RCC 7860 (cell line): Measurements from ENCODE around the gene C11orf65.

Experiments
- DNase-seq: peaks from one replicate; pipeline ENCODE4 v3.0.0-alpha.2; 2015; ENCODE audit warnings: low spot score
- FAIRE-seq: peaks from 2 replicates; lab custom pipeline; 2012; peaks lifted over from hg19 to GRCh38; lab: Jason Lieb, UNC

Gene C11orf65, protein sequence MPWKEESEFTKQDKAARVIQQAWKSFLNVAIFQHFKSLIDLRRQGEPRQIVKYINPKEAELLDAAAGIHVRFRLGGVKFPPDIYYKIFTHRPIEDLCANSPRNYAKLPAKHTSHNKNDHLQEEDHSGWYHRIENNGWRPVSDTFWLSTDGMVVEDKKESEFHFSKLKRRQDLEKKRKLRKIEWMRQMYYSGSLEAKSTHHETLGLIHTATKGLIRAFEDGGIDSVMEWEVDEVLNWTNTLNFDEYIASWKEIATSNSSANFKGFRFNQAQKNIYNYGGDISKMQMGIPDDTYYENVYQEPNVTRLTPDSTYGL

GRCh38 chr11:108467091-108467823 lies at the start of gene C11orf65:
Gene C11orf65 (minus strand): TSS chr11:108467529. CDS start chr11:108461559, 5,970 bp downstream.
- DNase-seq (peak; percentile 90), FAIRE-seq (peak; percentile 88)

DNA sequence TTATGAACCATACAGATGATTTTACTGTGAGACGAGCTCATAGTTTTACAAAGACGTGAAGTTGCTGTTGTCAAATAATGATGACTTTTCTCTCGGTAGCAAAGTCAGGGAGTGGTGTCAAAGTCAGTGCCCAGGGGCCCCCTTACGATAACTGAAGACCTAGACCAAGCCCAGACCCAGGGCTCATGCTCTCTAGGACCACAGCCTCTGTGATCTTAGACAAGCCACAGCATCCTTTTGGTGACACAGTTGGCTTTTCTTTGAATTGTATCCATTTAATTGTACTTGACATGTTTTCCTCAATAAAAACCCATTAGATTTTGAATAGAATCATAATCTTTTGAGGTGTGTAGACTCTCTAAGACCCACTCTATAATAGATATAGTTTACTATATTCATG lies 48.8 kb upstream of the C11orf65 start:
- FAIRE-seq (no peak), DNase-seq (no peak)

DNA sequence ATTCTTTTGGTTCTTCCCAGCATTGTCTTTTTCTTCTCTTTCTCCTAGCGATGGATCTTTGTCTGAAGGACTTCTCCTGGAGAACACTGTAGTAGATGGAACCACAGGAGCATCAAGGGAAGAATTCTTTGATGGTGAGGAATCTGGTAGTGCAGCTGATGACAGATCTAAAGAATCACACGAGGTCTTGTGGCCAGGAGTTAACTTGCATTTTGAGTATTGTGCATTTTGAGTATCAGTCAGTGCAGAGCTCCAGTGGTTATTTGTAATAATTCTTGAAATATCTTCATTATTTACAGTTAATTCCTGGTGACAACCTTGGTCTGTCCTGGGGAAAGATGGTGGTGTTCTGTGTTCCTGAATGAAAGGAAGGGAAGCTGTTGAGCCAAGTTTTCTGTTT lies 45.4 kb upstream of the C11orf65 start:
- DNase-seq (no peak), FAIRE-seq (no peak)

- DNase-seq (peak; percentile 90), FAIRE-seq (peak; percentile 97)
These were observed 44.6 kb upstream of the C11orf65 start for GRCh38 chr11:108511851-108512474.

- DNase-seq (no peak), FAIRE-seq (no peak)
These were observed 41.6 kb upstream of the C11orf65 start for GRCh38 chr11:108508653-108509593.

GRCh38 chr11:108501396-108501795 lies 34.1 kb upstream of the C11orf65 start:
- DNase-seq = no peak
- FAIRE-seq = no peak

GRCh38 chr11:108500721-108501120 lies 33.4 kb upstream of the C11orf65 start:
- no peak for FAIRE-seq
- no peak for DNase-seq

DNA sequence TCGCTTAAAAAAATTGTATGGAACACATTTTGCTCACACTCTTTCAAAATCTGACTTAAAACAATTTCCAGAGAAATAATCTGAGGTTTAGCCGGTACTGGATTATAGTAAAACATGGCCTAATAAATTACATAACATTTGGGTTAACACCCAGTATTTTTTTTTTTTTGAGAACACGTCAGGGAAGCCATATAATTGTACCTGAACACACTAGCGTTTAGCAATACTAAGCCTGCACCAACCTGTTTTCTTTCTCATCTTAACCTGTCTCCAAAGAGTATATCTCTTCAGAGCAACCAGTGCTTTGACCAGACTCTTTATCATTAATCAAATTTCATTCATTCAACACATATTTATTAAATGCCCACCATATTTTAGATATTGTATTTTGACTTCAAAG lies 32.8 kb upstream of the C11orf65 start:
- FAIRE-seq = no peak
- no peak for DNase-seq

DNA sequence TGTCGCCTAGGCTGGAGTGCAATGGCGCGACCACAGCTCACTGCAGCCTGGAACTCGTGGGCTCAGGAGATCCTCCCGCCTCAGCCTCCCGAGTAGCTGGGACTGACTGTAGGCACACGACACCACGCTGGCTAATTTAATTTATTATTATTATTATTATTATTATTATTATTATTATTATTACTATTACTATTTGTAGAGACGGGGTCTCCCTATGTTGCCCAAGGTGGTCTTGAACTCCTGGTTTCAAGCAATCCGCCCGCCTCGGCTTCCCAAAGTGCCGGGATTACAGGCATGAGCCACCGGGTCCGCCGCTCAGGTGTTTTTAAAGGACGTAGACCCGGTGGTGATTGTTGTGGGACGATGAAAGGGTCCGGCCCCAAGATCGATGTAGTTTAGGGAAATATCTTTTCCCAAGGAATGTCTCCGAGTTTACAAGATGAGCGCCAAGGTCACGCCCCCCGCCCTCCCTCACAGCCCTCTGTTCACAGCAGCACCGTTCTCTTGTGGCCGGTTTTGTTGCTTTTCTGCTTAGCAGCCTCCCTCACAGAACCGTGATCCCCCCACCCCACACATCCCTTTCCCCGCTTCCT lies 31.6 kb upstream of the C11orf65 start:
- no peak for FAIRE-seq
- DNase-seq = no peak

DNA sequence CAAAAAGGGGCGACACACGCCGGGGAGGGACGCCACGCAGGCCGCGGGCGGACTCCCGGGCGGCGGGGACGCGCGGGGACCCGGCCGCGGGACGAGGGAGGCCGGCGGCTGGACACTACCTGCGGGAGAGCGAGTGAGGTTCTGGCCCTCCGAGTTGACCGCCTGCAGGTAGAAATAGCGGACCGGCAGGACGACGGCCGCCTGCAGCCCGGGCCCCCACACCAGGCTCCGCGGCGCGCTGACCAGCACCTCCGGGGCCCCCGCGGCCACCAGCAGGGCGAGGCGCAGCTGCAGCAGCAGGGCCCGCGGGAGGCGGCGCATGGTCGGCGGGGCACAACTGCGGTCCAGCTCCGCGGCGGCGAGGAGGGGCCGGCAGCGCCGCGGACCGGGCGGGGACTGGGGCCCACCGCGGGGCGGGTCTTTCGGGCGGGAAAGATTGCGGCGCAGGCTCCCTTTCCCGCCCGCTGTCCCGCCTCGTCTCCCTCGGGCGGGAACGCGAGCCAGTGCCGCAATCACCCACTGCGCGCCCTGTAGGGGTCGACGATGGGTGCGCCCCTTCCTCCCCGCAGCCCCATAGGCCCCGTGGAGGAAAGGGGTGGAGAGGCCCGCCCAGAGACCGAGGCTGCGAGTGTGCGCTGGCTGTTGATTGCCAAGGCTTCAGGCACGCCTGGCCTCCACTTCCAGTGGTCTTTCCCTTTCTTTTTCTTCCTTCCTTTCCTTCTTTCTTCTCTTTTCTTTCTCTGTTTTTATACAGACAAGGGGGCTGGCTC lies 30.9 kb upstream of the C11orf65 start, which contains the start of gene POGLUT3:
TSS of gene POGLUT3 (minus strand) at position 339 of the 770 bp plus-strand sequence. CDS start at position 321, 18 bp downstream.
- DNase-seq (no peak), FAIRE-seq (no peak)

DNA sequence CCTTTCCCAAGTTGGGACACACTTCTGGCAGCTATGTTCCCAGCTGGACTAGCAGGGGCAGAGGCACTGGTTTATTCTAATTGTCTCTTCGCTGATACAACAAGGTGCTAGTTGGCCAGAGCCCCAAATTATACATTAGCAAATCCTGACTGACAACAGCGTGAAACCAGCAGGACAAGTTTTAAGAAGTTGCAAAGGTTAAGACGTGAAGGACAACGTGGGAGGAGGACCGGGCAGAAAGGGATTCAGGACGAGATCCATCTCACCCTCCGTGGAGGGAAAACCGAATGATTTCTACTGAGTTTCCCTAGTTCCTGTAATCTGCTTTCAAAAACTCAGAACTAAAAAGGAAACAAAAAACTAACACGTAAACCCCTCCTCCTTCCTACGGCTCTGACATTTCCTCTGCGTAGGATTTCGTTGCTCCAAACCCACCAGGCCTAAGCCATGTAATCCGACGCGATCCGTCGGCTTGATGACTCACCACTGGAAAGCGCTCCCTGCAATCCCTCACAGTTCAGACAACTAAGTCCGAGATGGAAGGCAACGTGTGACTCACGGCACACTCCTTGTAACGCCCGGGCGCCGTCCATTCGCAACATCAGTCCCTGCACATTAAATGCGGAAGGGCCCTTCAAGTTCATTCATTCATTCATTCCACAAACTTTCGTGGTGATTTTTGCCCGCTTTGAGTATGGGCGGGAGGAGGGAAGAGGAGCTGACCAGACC lies 30.2 kb upstream of the C11orf65 start:
- FAIRE-seq (peak; percentile 73), DNase-seq (peak; percentile 83)

DNA sequence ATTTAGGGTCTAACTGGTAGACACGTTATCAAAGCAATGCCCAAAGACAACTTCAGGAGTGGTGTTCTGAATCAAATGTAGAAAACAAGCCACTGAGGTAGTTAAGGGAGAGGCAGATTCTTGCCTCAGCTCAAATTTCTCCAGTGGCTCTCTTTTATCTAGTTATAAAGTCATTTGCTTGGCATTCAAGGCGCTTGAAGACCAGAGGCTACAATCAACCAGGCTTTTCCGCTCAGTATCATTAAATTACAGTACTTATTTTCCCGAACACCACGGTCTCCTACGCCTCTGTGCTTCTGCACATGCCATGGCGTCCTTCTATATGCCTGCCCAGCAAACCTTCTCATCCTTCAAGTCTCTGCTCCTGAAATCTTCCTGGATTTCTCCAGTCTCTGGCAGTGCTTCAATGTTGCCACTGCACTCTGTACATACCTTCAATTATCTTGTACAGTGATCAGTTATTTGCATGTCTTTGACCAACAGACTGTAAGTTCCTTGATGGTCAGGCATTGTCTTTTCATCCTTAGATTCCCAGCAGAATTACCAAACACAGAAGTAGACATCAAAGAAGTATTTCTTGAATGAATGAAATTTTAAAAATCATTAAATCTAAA lies 29.4 kb upstream of the C11orf65 start:
- DNase-seq (no peak), FAIRE-seq (no peak)

DNA sequence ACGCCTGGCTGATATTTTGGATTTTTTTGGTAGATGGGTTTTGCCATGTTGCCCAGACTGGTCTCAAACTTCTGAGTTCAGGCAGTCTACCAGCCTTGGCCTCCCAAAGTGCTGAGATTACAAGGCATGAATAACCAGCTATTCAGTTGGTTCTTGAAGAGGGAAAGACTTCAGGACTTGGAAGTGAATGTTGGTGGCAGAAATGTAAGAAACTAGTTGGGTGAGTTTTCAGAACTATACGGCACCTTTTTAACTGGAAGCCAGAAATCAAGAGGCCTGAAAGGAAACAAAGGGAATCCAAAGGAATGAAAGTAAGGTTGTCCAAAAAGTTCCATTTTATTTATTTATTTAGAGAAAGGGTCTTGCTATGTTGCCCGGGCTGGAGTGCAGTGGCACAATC lies 28.0 kb upstream of the C11orf65 start:
- DNase-seq (no peak), FAIRE-seq (no peak)

DNA sequence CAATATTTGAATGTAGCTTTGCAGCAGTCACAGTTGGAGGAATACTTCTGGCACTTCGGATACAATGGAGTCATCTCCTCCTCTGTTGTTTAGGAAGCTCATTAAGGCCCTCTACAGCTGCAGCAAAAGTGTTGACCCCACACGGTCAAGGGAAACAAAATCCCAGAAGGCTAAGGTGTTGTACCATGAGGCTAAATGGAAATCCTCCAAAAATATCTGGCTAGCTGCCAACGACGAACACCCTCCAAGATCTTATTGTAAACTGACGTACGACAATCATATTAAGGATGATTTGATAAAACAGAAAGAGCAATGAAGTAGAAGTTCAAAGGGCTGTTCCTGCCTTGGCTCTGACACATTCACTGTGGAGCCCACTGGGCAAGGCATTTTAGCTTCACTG lies 26.9 kb upstream of the C11orf65 start:
- FAIRE-seq (no peak), DNase-seq (no peak)

- FAIRE-seq = no peak
- DNase-seq = no peak
These were observed 24.6 kb upstream of the C11orf65 start for GRCh38 chr11:108491936-108492335.

- FAIRE-seq (no peak), DNase-seq (no peak)
These were observed 19.5 kb upstream of the C11orf65 start for GRCh38 chr11:108486828-108487227.

GRCh38 chr11:108486331-108486730 lies 19.0 kb upstream of the C11orf65 start:
- FAIRE-seq (no peak), DNase-seq (no peak)

DNA sequence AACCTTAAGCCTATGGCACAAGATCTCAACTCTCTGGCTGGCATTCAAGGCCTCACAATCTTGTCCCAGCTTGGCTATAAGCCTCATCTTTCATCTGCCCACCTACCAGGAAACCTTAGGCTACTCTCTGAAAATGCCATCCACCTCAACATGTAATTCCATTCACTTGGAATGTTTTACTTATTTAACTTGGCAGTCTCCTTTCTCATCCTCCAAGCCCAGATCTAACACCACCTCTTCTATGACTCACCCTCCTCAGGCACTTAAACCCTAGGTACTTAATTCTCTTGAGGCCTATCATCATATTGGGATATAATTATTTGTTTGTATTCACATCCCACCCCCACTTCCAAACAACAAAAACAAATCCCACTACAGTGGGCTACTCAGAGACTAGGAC lies 15.8 kb upstream of the C11orf65 start:
- DNase-seq (no peak), FAIRE-seq (no peak)
